HEK293T (cell line): Measurements from ENCODE around the gene PIEZO2.

Experiments used
- ARNT ChIP-seq: fragments of 450-650 bp; IDR thresholded peaks from 2 replicates; pipeline ENCODE4 v1.6.1; 2017; ENCODE audit warnings: mild to moderate bottlenecking
- BHLHE40 ChIP-seq: fragments of 450-650 bp; IDR thresholded peaks from 2 replicates; pipeline ENCODE4 v1.6.1; 2016; ENCODE audit warnings: mild to moderate bottlenecking, moderate library complexity, borderline replicate concordance
- CTBP1 ChIP-seq: fragments of 450-650 bp; IDR thresholded peaks from 2 replicates; pipeline ENCODE4 v1.6.1; 2016; ENCODE audit warnings: borderline replicate concordance
- ELF4 ChIP-seq: fragments of 450-650 bp; IDR thresholded peaks from 2 replicates; pipeline ENCODE4 v1.6.1; 2017; ENCODE audit warnings: antibody characterized with exemption
- FOXK2 ChIP-seq: fragments of 450-650 bp; IDR thresholded peaks from 2 replicates; pipeline ENCODE4 v1.6.1; 2016; ENCODE audit warnings: mild to moderate bottlenecking
- FOXM1 ChIP-seq: fragments of 450-650 bp; IDR thresholded peaks from 2 replicates; pipeline ENCODE4 v1.6.1; 2017; ENCODE audit warnings: mild to moderate bottlenecking, borderline replicate concordance
- HDGF ChIP-seq: fragments of 450-650 bp; IDR thresholded peaks from 2 replicates; pipeline ENCODE4 v1.6.1; 2017; ENCODE audit warnings: antibody characterized with exemption, borderline replicate concordance
- L3MBTL2 ChIP-seq: fragments of 450-650 bp; conservative IDR thresholded peaks from 2 replicates; pipeline ENCODE4 v1.6.1; 2016; ENCODE audit warnings: mild to moderate bottlenecking
- LEF1 ChIP-seq: fragments of 450-650 bp; IDR thresholded peaks from 2 replicates; pipeline ENCODE4 v1.6.1; 2017; ENCODE audit warnings: mild to moderate bottlenecking, borderline replicate concordance
- NFRKB ChIP-seq: fragments of 450-650 bp; IDR thresholded peaks from 2 replicates; pipeline ENCODE4 v1.6.1; 2016; ENCODE audit warnings: mild to moderate bottlenecking, moderate library complexity
- PKNOX1 ChIP-seq: fragments of 450-650 bp; IDR thresholded peaks from 2 replicates; pipeline ENCODE4 v1.6.1; 2016
- SP1 ChIP-seq: fragments of 450-650 bp; IDR thresholded peaks from 2 replicates; pipeline ENCODE4 v1.6.1; 2017
- SUZ12 ChIP-seq: fragments of 450-650 bp; IDR thresholded peaks from 2 replicates; pipeline ENCODE4 v1.6.1; 2016; ENCODE audit warnings: mild to moderate bottlenecking
- ZNF384 ChIP-seq: fragments of 450-650 bp; IDR thresholded peaks from 2 replicates; pipeline ENCODE4 v1.6.1; 2016

- TF ChIP-seq FOXM1 (no peak), HDGF (no peak), PKNOX1 (no peak), BHLHE40 (no peak), ELF4 (no peak), SUZ12 (no peak), SP1 (no peak), CTBP1 (no peak), FOXK2 (no peak), ZNF384 (no peak), LEF1 (no peak), L3MBTL2 (no peak), NFRKB (no peak), ARNT (no peak)
Observed at GRCh38 chr18:10785798-10786197, 363.6 kb downstream of the PIEZO2 start.
